GM18873 (cell line): ENCODE results near the gene ZBTB7C.

Experiments
- ATAC-seq: cut with Tn5 transposase; IDR thresholded peaks from one replicate; pipeline ENCODE4 v1.9.1; 2021; ENCODE audit warnings: mild to moderate bottlenecking, moderate library complexity, moderate number of reproducible peaks; ENCODE audit not compliant: unreplicated experiment, low FRiP score

ZBTB7C gene

DNA sequence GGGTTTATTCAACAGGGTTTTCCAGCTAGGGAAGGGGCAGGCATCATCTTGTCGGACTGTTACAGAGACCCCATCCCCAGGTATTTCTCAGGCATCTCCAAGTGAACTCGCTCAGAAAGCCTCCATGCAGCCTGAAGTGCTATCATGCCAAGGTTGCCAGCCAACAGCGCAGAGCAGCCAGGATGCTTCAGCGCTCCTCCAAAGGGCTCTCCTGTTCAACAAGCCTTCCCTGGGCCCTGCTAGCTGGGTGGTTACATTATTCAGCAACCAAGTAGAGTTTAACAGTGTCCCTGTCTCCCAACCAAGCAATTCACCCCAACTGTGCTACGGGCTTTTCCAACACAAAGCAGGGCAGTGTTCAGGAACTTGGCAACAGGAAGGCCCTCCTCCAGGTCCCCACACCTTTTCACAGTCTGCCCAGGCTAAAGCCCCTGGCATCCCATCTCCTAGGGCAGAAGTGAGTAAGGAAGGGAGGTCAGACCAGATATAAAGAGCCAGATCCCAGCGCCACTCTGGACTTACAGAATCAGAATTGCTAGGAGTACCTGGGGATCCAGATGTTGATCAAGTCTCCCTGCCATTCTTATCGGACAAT lies 52.9 kb downstream of the ZBTB7C start:
- no peak for ATAC-seq

DNA sequence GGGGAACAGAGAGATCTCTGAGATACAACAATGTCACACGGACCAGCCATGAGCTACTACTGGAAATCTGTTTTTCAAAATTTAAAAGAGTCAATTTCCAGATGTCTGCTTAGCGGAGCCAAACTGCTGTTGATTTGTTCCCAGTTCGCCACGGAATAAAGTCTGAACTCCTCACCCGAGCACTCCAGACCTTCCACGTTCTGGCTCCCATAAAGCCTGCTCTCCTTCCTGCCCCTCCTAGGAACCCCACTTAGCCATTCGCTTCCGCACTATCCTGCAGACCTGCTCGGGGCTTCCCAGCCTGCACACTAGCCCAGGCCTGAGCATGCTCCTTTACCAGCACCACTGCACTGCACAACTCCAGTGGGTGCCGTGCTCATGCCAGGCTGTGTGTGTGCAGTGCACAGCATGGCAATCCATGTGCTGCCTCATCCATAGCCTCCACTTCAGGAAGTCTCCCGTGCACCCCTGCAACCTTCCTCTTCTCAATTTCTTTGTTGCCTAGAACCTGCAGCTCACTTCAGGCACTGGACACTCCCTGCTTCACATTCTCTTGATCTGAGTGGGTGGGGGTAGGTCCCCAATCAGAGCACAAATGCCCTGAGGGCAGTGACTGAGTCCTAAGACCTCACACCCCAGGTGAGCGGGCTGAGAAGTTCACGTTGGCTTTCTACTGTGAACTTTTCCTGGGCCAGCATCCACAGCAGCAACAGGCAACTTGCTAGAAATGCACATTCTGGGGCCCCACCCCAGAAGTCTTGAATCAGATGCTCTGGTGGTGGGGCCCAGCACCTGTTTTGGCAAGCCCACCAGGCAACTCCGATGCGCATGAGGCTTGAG lies 53.7 kb downstream of the ZBTB7C start:
- no peak for ATAC-seq

DNA sequence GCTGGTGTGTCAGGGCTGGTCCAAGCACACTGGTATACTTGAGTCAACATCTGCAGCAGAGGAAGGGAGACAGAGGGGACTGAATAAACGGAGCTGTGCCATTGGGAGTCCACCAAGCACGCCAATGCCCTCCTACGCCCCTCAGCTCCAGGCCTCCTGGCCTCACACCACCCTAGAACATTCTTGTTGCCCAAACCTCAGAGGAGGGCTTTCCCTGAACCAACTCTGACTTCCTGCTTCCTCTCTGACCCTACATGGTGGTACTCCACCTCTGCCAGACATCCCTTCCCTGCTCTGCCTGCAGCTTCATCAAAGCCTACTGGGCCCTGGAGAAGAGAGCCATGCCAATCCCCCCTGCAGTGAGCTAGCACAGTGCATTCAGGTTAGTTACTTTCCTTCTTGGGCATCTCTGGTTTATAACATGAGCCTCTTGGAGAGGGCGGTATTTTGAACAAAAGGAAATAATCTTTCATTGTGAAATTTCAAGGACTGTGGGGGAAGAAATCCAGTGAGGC lies 54.4 kb downstream of the ZBTB7C start:
- no peak for ATAC-seq

DNA sequence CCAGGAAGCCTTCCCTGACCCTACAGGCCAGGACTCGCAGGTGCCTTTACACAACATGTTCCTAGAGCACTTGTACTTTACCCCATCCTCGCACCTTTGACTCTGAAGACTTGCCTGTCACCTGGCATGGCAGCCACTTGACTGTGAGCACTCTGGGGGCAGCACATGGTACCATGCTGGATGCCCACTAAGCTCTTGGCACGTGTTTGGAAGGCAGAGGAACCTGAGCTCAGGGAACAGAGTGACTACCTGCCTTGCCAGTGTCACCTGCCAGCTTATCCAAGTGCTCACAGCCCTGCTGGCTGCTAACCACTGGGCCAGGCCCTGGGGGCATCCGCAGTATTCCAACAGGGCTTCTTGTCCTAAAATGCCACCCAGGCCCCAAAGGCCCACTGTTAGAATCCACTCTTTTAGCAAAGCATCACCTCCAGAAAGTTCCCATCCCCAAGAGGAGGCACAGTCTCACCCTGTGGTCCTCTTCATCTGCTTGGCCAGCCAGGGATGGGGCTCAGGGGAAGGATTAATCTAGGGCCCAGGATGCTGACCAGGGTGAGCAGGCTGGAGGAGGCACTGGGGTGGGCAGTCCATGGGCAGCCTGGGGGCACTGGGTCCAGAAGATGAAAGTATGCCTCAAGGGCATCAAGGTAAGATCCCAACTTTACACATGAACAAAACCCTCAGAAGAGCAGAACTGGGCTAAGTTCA lies 57.0 kb downstream of the ZBTB7C start:
- ATAC-seq, result no peak

- no peak for ATAC-seq
Observed at GRCh38 chr18:48351216-48352050, 57.8 kb downstream of the ZBTB7C start.

DNA sequence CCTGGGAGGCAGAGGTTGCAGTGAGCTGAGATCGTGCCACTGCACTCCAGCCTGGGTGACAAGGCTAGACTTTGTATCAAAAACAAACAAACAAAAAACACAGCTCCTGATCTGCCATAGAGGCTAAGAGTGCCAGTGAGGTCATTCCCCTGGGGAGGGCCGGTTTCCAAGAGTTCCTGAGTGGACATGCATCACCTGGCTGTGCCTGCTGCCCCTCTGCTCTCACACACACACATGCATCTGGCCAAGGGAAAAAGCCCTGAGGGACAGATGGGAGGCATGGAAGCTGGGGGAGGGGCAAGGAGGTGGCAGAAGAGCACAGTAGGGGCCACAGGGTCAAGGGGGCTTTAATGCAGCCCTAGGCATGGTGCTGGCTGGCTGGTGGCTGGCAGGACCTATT lies 60.4 kb downstream of the ZBTB7C start:
- ATAC-seq, result no peak

DNA sequence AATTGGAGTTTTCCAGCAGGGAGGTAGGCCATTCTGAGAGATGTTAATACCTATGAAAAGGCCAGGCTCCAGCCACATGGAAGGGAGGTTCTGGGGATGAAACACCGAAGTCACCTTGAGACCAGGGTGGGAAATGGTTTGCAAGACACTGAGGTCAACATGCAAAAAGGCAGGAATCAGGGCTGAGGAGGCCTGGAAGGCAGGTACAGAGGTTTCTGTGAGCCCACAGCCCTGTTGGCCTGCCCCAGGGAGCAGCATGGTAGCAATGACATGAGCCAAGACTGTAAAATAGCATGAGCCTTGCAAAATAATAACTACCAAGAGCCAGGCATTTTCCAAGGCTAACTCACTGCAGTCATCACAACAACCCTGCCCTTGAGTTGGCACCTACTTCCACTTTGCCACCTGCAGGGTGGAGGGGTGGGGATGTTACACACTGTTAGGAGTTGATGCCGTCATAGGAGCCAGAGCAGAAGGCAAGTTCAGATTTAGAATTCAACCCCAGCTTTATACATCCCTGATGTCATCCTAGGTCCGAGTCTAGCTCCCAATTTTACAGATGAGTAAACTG lies 61.3 kb downstream of the ZBTB7C start:
- ATAC-seq, result no peak

DNA sequence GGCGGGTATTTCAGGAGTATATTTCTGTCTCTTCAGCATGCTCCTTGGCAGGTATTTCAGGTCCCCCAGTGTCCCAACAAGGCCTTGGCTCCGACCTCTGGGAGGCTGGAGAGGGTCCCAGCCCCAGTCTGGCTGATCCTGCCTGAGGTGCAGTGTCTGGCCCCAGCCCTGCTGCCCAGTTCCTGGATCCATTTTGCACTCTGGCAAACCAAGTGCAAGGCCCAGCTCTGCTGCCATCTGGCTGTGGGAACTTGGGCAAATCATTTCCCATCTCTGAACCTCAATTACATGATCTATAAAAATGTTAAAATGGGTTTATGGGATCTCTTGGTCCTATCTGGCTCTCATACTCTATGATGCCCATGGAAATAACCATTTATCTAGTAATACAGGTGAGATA lies 63.6 kb downstream of the ZBTB7C start:
- ATAC-seq, result no peak

GRCh38 chr18:48342581-48342980 lies 66.6 kb downstream of the ZBTB7C start:
- ATAC-seq, result no peak

GRCh38 chr18:48342125-48342524 lies 67.1 kb downstream of the ZBTB7C start:
- ATAC-seq, result no peak

GRCh38 chr18:48340560-48340959 lies 68.6 kb downstream of the ZBTB7C start:
- ATAC-seq, result no peak

DNA sequence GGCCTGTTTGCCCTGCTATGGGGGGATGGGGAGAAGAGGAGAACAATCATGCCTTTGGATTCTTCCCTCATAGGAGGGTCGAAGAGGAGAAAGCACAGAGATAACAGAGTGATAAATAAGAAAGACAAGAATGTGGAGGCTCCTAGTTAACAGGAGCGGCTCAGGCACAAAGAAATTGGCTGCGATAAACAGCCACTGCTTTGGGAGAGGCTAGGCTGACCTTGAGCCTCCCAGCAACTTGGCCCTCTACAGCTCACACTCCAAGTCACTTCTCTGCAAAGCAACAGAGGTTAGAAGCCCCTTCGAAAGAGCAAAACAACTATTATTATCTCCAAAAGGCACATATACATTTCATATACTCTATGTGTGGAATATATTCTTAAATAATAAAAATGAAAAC lies 69.5 kb downstream of the ZBTB7C start:
- no peak for ATAC-seq

GRCh38 chr18:48338915-48339314 lies 70.3 kb downstream of the ZBTB7C start:
- no peak for ATAC-seq

- no peak for ATAC-seq
Observed at GRCh38 chr18:48337053-48337452, 72.1 kb downstream of the ZBTB7C start.

- ATAC-seq, result no peak
Observed at GRCh38 chr18:48336332-48336731, 72.9 kb downstream of the ZBTB7C start.

DNA sequence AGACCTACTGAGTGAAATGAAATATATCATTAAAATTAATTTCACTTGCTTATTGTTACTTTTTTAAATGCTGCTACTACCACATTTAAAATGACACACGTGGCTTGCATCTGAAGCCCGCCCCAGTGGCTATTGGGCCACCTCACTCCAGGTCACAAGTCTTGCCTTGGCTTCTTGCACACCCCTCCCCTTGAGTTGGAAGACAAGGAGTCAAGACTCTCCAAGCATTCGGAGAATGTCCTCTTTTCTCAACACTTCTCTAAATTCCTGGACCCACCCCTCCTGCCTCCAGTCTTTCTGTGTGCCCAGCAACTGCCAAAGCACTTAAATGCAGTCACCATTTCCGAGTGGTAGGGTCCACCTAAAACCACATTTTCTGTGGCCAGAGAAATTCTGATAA lies 73.4 kb downstream of the ZBTB7C start:
- ATAC-seq, result no peak

DNA sequence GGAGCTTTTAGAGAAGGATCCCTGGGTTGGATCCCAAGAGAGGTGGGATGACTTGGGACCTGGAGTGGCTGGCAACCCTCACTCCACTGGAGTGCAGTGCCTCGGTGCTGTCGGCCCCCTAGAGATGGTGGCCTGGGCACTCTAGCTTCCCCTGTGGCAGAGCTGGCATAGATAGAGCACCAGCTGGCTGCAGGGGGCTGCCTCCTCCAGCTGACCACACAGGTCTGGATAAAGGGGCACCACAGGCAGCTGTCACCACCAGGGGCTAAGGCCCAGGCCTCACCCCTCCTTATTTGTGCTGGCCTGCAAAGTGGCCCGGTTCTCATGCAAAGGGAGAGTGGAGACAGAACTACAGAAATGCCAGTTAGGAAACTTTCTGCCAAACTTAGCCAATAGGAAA lies 74.3 kb downstream of the ZBTB7C start:
- ATAC-seq, result no peak

- ATAC-seq, result no peak
Observed at GRCh38 chr18:48333563-48333962, 75.6 kb downstream of the ZBTB7C start.

DNA sequence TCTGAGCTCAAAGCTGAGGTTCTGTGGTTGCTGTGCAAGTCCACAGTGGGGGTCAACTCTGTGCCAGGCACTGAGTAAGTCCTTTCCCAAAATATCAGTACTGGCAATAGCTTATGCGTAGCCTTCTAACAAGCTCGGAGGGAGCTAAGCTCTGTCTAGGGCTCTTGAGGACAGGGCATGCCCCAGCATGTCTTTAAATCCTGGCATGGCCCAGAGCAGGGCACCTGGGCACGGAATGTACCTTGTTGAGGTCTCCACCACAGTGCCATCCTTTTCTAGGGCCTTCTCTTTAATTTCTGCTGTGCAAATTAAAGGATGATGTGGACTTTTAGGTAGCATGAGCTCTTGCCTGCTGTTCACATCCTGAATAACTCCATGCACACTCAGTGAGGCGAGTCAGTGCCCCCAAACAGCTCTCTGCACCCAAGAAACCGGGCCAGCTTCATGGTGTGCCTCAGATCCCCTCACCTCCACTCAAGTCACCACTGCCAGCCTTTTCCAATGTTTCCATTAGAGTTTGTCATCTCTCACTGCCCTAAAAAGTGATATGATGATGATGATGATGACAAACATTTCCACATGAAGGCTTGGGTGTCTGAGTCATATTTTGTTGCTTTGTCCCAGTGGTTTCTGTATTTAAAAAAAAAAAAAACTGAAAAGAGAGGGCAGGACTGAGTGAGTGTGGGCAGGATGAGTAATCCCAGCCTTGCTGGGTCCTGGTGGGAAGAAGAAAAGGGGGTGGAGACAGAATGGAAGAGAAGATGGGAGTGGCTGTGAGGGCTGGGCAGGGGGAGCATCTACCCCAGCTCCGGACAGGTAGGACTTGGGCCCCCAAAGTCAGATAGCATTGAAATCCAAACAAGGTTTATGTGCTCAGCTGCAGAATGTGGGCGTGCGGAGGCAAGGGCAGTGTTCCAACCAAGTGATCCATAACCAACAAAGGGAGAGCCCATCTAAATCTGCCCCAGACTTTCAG lies 78.9 kb downstream of the ZBTB7C start:
- no peak for ATAC-seq
